ENCODE results near the gene GNAI3.

DNA sequence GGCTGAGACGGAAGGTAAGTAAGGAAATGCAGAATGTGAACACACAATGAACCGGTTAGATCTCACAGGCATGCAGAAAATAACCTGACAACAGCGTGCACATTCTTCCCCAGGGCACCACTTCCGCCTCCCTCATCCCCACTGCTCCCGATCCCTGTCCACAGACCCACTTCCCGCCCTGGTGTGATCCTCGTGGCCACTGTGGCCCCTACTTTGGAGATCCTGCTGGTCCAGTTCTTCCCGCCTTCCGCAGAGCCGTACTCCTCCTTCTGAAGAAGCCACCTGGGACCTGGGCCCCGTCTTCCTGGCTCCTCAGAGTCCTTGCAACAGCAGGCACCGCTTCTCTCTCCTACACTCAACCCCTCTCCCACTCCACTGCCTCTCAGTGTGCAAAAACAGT lies 106.1 kb downstream of the GNAI3 start:
- TF ChIP-seq POLR2A (IDR thresholded peaks at IDR 0.05; ENCODE audit: extremely low read depth, insufficient read length) (no peak), MYC (IDR thresholded peaks at IDR 0.05; ENCODE audit: low read depth, low read length) (no peak)
- TF ChIP-seq, protein P1, sequence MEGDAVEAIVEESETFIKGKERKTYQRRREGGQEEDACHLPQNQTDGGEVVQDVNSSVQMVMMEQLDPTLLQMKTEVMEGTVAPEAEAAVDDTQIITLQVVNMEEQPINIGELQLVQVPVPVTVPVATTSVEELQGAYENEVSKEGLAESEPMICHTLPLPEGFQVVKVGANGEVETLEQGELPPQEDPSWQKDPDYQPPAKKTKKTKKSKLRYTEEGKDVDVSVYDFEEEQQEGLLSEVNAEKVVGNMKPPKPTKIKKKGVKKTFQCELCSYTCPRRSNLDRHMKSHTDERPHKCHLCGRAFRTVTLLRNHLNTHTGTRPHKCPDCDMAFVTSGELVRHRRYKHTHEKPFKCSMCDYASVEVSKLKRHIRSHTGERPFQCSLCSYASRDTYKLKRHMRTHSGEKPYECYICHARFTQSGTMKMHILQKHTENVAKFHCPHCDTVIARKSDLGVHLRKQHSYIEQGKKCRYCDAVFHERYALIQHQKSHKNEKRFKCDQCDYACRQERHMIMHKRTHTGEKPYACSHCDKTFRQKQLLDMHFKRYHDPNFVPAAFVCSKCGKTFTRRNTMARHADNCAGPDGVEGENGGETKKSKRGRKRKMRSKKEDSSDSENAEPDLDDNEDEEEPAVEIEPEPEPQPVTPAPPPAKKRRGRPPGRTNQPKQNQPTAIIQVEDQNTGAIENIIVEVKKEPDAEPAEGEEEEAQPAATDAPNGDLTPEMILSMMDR (IDR thresholded peaks at IDR 0.05; ENCODE audit: low read depth, low read length): no peak
- TF ChIP-seq, protein P2, sequence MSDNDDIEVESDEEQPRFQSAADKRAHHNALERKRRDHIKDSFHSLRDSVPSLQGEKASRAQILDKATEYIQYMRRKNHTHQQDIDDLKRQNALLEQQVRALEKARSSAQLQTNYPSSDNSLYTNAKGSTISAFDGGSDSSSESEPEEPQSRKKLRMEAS (IDR thresholded peaks at IDR 0.05; ENCODE audit: low read depth, low read length): no peak
